Endothelial cell of hepatic sinusoid (primary cell): Measurements from ENCODE around the gene KRT23.

Experiments used
- in situ Hi-C: cut with HindIII; loops from 2 replicates; pipeline ENCODE4 v1.10.0; 2017; ENCODE audit warnings: low sequenced_read_pairs

KRT23 gene

GRCh38 chr17:40937384-40937819 lies at the start of gene KRT23:
KRT23 (minus strand) TSS chr17:40937646; CDS start chr17:40936603, 1,043 bp downstream.
- in situ Hi-C loops: no loop called here

- in situ Hi-C loops: no loop called here
These were observed 49.5 kb upstream of the KRT23 start for GRCh38 chr17:40986920-40987319.

GRCh38 chr17:40984226-40984625 lies 46.8 kb upstream of the KRT23 start, which contains the start of gene KRT40:
KRT40 (minus strand) TSS chr17:40984326; CDS start chr17:40984273, 53 bp downstream.
- in situ Hi-C loops: no loop called here

GRCh38 chr17:40981115-40981514 lies 43.7 kb upstream of the KRT23 start:
- in situ Hi-C loops: no loop called here

GRCh38 chr17:40980596-40980995 lies 43.1 kb upstream of the KRT23 start:
- in situ Hi-C loops: no loop called here

GRCh38 chr17:40980117-40980516 lies 42.7 kb upstream of the KRT23 start:
- in situ Hi-C loops: no loop called here

GRCh38 chr17:40978575-40979151 lies 41.2 kb upstream of the KRT23 start:
- in situ Hi-C loops: no loop called here

GRCh38 chr17:40975516-40975915 lies 38.1 kb upstream of the KRT23 start:
- in situ Hi-C loops: no loop called here

GRCh38 chr17:40974366-40974765 lies 36.9 kb upstream of the KRT23 start:
- in situ Hi-C loops: no loop called here

GRCh38 chr17:40967582-40967981 lies 30.1 kb upstream of the KRT23 start:
- in situ Hi-C loops: no loop called here

GRCh38 chr17:40966848-40967247 lies 29.4 kb upstream of the KRT23 start, which contains the start of gene KRT39:
KRT39 (minus strand) TSS chr17:40966948; CDS start chr17:40966856, 92 bp downstream.
- in situ Hi-C loops: no loop called here

GRCh38 chr17:40963838-40964237 lies 26.4 kb upstream of the KRT23 start:
- in situ Hi-C loops: no loop called here

- in situ Hi-C loops: no loop called here
These were observed 24.7 kb upstream of the KRT23 start for GRCh38 chr17:40962059-40962561.

GRCh38 chr17:40961591-40961990 lies 24.1 kb upstream of the KRT23 start:
- in situ Hi-C loops: no loop called here

- in situ Hi-C loops: no loop called here
These were observed 22.7 kb upstream of the KRT23 start for GRCh38 chr17:40960144-40960543.

- in situ Hi-C loops: no loop called here
These were observed 20.9 kb upstream of the KRT23 start for GRCh38 chr17:40958086-40958953.

- in situ Hi-C loops: no loop called here
These were observed 19.2 kb upstream of the KRT23 start for GRCh38 chr17:40956401-40957254.

- in situ Hi-C loops: no loop called here
These were observed 16.4 kb upstream of the KRT23 start for GRCh38 chr17:40953881-40954280.

GRCh38 chr17:40952661-40953060 lies 15.2 kb upstream of the KRT23 start:
- in situ Hi-C loops: no loop called here

GRCh38 chr17:40952154-40952553 lies 14.7 kb upstream of the KRT23 start:
- in situ Hi-C loops: no loop called here
